NCI-H1092 treated with DMSO at 0.1 percent for 48 hours (cell line): ENCODE results near the gene PFDN6.
"Not testable (repeated sequence)": the region's sequence is repeated elsewhere in the genome, so short reads cannot be mapped to it uniquely, and the experiment has no call there.

ENCODE experiments used
- DNase-seq: peaks from one replicate; lab custom pipeline; 2025; lab: John Stamatoyannopoulos, UW

PFDN6 gene

GRCh38 chr6:33288921-33289783 lies at the start of gene PFDN6, which contains the start of gene WDR46:
Gene PFDN6, plus strand, starts transcription at chr6:33289601. Its CDS starts 256 bp downstream, at chr6:33289857.
Gene WDR46, minus strand, starts transcription at chr6:33289239. Its CDS starts 69 bp downstream, at chr6:33289170.
- peak; percentile 92 for DNase-seq

GRCh38 chr6:33241968-33242367 lies 47.4 kb upstream of the PFDN6 start:
- no peak for DNase-seq

DNA sequence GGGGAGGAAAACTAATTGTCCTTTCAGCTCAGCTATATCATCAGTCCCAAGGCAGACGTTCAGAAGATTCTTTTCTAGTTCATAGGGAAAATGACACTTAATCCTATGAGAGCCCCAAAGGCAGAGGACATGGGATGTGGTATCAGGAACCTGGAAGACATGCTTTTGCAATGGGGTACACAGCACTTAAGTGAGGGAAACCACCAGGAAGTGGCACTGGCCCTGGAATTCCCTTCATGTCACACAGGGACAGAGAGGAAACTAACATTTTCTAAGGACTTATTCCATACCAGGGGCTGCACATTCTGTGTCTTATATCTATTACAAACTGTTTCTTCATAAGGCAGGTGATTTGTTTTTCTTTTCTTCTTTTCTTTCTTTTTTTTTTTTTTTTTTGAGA lies 45.9 kb upstream of the PFDN6 start:
- DNase-seq, result no peak

GRCh38 chr6:33247977-33248642 lies 41.3 kb upstream of the PFDN6 start:
- peak; percentile 69 for DNase-seq

GRCh38 chr6:33248643-33248931 lies 40.8 kb upstream of the PFDN6 start:
- peak; percentile 28 for DNase-seq

DNA sequence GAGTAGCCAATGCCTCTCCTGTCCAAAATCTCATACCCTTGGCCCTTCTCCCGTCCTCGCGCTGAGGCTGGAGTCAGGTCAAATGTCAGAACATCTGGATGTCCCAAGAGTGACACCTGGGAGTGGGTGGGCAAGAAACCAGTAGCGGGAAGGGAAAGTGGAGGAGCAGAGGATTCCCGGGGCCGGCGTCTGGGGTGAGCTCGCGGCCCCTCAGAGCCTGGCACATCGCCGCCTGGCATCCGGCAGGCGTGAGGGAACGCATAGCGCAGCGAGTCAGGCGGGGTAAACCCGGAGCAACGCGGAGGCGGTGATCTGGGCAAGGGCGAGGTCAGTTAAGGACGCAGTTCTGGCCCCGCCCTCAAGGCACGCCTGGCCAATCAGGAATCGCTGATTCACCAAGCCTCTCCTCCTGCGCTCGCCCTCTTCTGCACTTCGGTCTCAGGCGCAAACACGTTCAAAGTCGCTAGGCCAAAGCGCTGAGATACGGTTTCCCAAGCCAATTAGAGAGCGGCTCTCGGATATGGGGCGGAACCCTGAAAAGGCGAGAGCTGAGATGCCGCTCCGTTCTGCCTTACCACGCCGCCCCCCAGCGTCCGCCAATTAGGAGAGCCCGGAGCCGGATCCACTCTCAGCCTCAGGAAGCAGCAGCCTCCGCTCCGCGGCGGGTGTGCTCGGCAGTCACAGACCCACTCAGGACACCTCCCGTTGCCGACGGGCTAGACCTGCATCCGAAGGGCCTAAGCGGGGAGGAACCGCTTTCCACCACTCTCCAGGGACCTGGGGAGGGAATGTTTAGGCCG lies 40.3 kb upstream of the PFDN6 start:
- peak; percentile 96 for DNase-seq

- DNase-seq, result peak; percentile 45
These were observed 39.4 kb upstream of the PFDN6 start for GRCh38 chr6:33249732-33250630.

- no peak for DNase-seq
These were observed 38.7 kb upstream of the PFDN6 start for GRCh38 chr6:33250731-33251130.

DNA sequence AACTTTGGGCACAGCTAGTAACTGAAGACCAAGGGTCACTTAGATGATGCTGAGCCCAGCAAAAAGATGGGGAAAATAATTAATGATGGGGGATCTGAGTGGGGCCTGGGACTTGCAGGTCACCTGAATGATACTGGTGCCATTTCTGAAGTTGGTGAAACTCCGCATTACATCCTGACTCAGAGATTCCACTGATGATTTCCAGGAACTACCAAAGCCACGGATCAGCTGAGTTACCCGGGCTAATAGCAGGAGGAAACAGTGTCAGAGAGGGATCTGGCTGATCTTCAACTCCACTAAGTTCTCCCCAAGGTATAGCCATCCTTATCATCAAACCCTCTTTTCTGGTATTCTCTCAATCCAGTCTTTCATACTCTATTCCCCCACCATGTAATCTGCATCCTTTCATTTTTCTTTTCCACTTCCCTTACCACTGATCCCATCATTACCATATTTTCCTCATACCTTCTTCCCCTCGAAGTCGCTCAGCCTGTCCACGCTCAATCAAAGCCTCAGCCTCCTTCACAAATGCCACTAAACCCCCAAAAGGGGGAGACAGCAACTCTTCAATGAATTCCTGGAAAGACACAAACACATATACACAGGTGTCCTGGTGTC lies 37.9 kb upstream of the PFDN6 start:
- DNase-seq, result no peak

GRCh38 chr6:33252759-33253158 lies 36.6 kb upstream of the PFDN6 start:
- no peak for DNase-seq

- no peak for DNase-seq
These were observed 34.8 kb upstream of the PFDN6 start for GRCh38 chr6:33254591-33254990.

DNA sequence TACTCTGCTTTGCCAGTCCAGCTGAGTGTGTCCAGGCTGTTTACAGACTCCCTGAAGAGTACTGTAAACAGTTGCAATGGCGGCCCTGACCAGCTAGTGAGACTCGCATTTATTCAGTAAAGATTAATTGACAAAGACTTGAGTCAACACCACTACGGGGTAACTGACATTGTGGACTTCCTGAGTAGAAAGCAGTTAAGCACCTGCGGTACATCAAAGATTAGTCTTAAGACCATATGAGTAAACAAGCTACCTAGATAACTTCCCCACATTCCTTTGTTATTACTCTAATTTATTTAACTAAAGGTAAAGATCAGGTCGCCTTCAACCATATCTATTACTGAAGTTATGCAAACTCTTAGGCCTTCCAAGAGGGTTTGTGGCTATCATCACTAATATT lies 30.4 kb upstream of the PFDN6 start:
- no peak for DNase-seq

- not testable (repeated sequence) for DNase-seq
These were observed 26.9 kb upstream of the PFDN6 start for GRCh38 chr6:33262490-33262889.

DNA sequence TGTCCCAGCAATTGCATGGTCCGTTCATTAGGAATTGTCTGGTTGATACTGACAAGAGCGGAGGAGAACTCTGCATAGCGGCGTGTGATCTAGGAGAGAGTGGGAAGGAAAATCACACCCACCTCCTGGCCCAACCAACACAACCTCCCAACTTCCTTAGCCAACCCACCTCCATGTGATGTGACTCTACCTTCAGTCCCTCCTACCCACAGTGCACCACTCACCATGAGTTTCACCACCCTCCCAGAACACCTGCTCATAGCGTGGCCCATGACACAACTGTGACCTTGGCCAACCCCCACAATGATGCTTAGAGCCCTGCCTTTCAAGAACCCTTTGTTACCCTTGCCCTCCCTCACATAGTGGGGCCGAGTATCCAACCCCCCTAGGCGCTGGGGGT lies 25.4 kb upstream of the PFDN6 start:
- no peak for DNase-seq

DNA sequence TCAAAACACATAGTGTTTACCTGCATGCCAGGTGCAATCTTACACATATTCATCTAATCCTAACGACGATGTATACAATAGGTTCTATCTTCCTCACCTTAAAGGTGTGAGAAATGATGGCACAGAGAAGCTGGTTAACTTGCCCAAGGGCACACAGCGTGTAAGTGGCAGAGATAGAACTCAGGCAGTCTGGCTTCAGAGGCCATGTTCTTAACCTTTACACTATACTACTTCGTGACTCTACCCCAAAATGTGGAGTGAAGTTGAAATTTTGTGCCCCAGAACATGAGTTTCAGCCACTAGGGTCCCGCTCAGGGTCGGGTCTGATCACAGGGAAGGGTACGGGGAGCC lies 18.3 kb upstream of the PFDN6 start:
- DNase-seq, result no peak

GRCh38 chr6:33271468-33272274 lies 17.7 kb upstream of the PFDN6 start, which contains the start of the genes RPS18 and VPS52:
Gene RPS18, plus strand, starts transcription at chr6:33272075. Its CDS starts 45 bp downstream, at chr6:33272120.
Gene VPS52, minus strand, starts transcription at chr6:33271876. Its CDS starts 201 bp downstream, at chr6:33271675.
- peak; percentile 96 for DNase-seq

- DNase-seq, result no peak
These were observed 16.9 kb upstream of the PFDN6 start for GRCh38 chr6:33272275-33273128.

DNA sequence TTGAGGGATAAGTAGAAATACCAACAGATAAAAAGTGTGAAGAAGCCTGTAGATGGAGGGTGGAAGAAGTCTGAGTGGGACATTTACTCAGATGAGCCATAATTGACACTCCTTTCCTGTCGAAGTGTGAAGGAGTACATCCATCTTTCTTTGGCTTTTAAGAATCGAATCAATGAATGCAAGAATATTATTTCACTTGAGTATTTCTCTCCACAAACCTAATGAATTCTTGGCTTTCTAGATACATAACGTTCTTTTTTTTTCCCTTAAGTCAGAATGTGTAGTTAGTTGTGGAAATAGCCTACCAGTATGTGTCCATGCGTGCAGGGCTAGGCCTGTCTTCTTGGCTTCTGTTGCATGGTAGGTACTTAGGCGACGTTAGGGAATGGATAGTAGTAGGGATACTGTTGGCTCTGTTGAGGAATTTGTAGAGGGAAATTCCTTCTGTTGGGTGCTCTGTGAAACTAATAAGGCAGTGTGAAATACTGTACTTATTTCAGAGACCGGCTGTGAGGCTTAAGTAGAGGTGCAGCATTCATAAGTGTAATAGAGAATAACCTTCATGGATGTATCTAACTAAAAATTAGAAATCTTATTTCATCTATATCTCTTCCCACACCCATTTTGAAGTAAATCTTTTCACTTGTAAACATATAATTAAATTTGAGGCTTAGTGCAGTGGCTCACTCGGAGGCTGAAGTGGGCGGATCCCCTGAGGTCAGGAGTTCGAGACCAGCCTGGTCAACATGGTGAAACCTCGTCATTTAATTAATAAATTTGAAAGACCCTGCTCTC lies 16.1 kb upstream of the PFDN6 start:
- no peak for DNase-seq
